Upper lobe of right lung (tissue), 1 donor: ENCODE measurements around the gene LDAF1. TPM values are rescaled to one million over a fixed set of nuclear protein-coding genes. Genes with fewer than 3 reads are reported as not detected.
"Not testable (repeated sequence)": the region's sequence is repeated elsewhere in the genome, so short reads cannot be mapped to it uniquely, and the experiment has no call there.

Experiments used
- ATAC-seq: fragments of 200-7000 bp; cut with Tn5 transposase; one replicate; pipeline ENCODE4 v1.9.1; 2020; ENCODE audit warnings: mild to moderate bottlenecking, moderate library complexity
- DNase-seq: peaks from one replicate; pipeline ENCODE4 v3.0.0-alpha.2; 2020
- H3K27ac ChIP-seq: fragments of 200-600 bp; one replicate; pipeline ENCODE4 v1.8.0; 2022
- H3K27me3 ChIP-seq: fragments of 200-600 bp; one replicate; pipeline ENCODE4 v1.8.0; 2022; ENCODE audit warnings: mild to moderate bottlenecking
- H3K36me3 ChIP-seq: fragments of 200-600 bp; one replicate; pipeline ENCODE4 v1.8.0; 2022
- H3K4me1 ChIP-seq: fragments of 200-600 bp; one replicate; pipeline ENCODE4 v1.8.0; 2022
- H3K4me3 ChIP-seq: fragments of 200-600 bp; one replicate; pipeline ENCODE4 v1.8.0; 2022; ENCODE audit warnings: mild to moderate bottlenecking
- H3K9me3 ChIP-seq: fragments of 200-600 bp; one replicate; pipeline ENCODE4 v1.8.0; 2022
- intact Hi-C: fragments of 100-400 bp; cut with DNase I; formaldehyde crosslinking; loops from one replicate; pipeline ENCODE4 v1.11.0; 2022
- total RNA-seq: library from RNA; stranded (reverse); fragmentation: NEBNext Ultra II Directional; extraction: Animal tissue kit (Norgen Biotek cat#: 25700); gene quantifications from one replicate; pipeline ENCODE4 v1.2.1, GENCODE V29; 2021
- TF ChIP-seq, protein P1 (sequence below): fragments of 200-600 bp; IDR thresholded peaks from one replicate; pipeline ENCODE4 v1.8.0; 2022; ENCODE audit warnings: antibody characterized with exemption
- donor health status: DM: no; HTN: yes; CAD: no; lungs with severe emphysema.

The LDAF1 gene
- total RNA-seq, 1 donor from 2014 or later: 33.3 TPM

DNA sequence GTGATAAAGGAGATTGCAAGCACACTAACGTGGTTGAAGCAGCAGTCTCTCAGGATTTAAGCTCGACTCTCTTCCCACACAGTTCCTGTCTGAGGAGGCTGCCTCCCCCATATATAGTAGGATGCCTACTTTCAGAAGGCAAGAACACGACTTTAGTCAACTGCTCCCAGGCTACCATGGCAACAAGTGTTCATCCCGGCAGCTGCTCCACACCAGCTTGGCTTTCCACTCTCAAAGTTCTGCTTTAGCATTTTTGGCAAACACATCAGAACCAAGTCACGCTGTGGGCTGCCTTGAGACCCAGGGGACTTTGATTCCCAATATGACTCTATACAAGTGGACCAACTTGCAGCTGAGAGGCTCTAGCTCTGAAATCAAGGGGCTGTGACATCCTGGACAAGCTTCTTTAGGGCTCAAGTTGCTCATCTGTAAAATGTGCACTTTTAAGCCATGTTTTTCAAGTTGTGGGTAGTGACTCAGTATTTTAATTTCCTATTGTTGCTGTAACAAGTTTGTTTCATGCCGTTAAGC is 36.4 kb downstream of the LDAF1 start:
- H3K27ac ChIP-seq: no peak overlapping the region
- H3K27me3 ChIP-seq: peaks cover 4% of the 10 kb centered on the region
- H3K4me3 ChIP-seq: no peak overlapping the region
- ATAC-seq (no peak), DNase-seq (no peak)
- no peaks in the 10 kb centered on the region for H3K9me3 ChIP-seq
- TF ChIP-seq, protein P1, sequence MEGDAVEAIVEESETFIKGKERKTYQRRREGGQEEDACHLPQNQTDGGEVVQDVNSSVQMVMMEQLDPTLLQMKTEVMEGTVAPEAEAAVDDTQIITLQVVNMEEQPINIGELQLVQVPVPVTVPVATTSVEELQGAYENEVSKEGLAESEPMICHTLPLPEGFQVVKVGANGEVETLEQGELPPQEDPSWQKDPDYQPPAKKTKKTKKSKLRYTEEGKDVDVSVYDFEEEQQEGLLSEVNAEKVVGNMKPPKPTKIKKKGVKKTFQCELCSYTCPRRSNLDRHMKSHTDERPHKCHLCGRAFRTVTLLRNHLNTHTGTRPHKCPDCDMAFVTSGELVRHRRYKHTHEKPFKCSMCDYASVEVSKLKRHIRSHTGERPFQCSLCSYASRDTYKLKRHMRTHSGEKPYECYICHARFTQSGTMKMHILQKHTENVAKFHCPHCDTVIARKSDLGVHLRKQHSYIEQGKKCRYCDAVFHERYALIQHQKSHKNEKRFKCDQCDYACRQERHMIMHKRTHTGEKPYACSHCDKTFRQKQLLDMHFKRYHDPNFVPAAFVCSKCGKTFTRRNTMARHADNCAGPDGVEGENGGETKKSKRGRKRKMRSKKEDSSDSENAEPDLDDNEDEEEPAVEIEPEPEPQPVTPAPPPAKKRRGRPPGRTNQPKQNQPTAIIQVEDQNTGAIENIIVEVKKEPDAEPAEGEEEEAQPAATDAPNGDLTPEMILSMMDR: no peak
- H3K36me3 ChIP-seq: no peaks in the 10 kb centered on the region
- H3K4me1 ChIP-seq: no peaks in the 10 kb centered on the region
- intact Hi-C loops: no loop called here

DNA sequence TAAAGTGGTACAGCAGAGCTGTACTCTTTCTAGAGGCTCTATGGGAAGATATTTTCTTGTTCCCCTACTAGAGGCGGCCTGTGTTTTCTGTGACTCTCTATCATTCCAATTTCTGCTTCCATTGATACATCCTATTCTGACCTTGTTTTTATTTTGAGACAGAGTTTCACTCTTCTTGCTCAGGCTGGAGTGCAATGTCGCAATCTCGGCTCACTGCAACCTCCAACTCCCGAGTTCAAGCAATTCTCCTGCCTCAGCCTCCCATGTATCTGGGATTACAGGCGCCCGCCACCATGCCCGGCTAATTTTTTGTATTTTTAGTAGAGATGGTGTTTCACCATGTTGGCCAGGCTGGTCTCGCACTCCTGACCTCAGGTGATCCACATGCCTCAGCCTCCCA is 36.9 kb downstream of the LDAF1 start:
- H3K36me3 ChIP-seq, intact Hi-C loops, H3K27ac ChIP-seq, H3K4me3 ChIP-seq, DNase-seq, H3K4me1 ChIP-seq, H3K9me3 ChIP-seq, ATAC-seq, H3K27me3 ChIP-seq: not testable (repeated sequence)

DNA sequence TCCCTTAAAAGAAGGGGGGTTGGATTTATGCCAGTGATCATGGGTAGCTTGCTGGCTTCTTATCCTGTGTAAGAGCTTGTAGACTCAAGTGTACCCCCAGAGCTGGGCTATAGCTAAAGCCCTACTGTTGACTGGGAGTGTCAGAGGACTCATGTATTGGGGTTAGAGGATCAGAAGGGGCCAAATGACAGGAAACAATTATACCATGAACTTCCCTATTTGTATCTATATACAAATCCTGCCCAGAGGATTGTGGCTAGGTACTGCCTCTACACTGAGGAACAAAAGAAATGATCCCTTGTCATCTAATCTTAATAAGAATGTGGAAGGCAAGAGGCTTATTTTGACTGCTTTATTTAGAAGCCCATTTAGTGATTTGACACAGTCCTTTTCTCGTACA is 38.6 kb downstream of the LDAF1 start:
- TF ChIP-seq, protein P1: no peak
- H3K9me3 ChIP-seq: no peaks in the 10 kb centered on the region
- no peaks in the 10 kb centered on the region for H3K4me1 ChIP-seq
- H3K27ac ChIP-seq: no peak overlapping the region
- H3K4me3 ChIP-seq: no peak overlapping the region
- intact Hi-C loops: no loop called here
- peaks cover 12% of the 10 kb centered on the region for H3K27me3 ChIP-seq
- DNase-seq (no peak), ATAC-seq (no peak)
- H3K36me3 ChIP-seq: no peaks in the 10 kb centered on the region

DNA sequence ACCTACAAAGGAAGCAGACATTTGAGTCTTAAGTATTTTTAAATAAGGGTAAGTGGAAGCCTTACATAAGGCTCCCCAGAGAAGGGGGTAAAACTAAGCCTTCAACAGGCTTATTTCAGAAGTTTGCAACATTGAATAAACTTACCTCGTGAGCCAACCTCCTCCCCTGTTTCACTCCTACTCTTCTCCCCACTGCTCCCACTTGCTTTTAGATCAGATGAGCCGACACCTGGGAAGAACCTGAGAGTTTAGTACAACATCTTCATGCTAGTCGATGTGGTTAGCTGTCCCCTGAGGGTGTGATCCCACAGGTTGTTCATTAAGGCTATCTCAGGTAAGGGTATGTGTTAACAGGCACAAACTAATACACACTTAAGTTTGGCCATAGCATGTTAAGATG is 39.1 kb downstream of the LDAF1 start:
- TF ChIP-seq, protein P1: no peak
- H3K4me3 ChIP-seq: no peak overlapping the region
- H3K4me1 ChIP-seq: no peaks in the 10 kb centered on the region
- peaks cover 12% of the 10 kb centered on the region for H3K27me3 ChIP-seq
- H3K9me3 ChIP-seq: no peaks in the 10 kb centered on the region
- no peak for ATAC-seq
- H3K27ac ChIP-seq: no peak overlapping the region
- no peaks in the 10 kb centered on the region for H3K36me3 ChIP-seq
- intact Hi-C loops: no loop called here
- no peak for DNase-seq

DNA sequence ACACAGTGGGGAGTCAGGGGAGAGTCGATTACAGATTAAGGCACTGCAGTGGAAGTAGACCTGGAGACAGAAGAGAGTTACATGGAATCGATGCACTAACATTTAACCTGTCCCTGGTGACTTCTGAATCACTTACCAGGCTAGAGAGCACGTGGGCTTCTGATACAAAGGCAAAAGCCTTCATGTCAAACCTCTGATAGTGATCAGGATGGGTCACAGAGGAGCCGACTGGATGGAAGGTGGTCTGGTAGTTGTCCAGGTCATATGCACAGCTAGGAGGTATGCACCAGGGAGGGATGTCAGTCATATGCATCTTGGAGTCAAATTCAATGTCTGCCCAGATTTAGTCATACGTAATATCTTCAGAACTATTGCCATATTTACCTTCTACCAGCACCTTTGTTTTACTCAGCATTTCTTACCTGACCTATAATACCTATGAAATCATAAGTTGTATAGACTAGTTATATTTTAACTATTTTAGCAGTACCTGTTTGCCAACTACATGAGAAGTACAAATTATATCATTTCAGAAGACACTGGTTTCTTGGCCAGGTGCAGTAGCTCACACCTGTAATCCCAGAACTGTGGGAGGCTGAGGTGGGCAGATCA is 41.2 kb downstream of the LDAF1 start:
- DNase-seq: no peak

DNA sequence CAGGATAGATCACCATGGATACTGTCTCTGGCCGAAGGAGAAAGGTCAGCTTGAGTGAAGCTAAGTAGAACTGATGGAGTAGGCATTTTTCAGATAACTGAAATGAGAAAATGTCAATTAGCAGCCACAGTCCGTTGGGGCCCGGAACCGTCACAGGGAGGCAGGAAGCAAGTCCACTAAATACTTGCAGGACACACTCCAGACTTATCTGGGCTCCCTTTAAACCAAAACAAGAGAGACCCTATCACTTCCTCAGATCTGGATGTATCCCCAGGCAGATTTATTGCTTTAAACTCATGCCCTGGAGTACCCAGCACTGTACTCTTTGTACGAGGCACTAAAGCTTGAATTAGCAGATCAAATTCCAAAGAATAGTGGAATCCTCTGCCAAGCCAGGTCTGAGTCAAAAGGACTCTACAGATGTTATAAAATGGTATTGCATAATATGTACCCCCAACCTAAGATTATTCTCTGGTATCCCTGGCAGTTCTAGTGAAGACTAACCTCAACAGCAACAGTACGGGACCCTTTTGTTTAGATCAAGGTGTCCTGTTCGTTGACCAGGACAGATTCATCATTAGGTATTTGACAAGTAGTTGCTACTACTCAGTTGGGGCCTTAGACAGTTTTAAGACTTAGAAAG is 44.8 kb downstream of the LDAF1 start:
- ATAC-seq (no peak), DNase-seq (no peak)
- Histone ChIP-seq H3K27me3 (peaks cover 12% of the 10 kb centered on the region), H3K4me1 (no peaks in the 10 kb centered on the region), H3K9me3 (no peaks in the 10 kb centered on the region), H3K4me3 (no peak overlapping the region), H3K27ac (no peak overlapping the region), H3K36me3 (no peaks in the 10 kb centered on the region)
- intact Hi-C loops: no loop called here
- TF ChIP-seq, protein P1: no peak

More for the DNA sequence above, 41.2 kb downstream of the LDAF1 start:
- Histone ChIP-seq H3K9me3 (no peaks in the 10 kb centered on the region), H3K4me1 (no peaks in the 10 kb centered on the region), H3K27ac (no peak overlapping the region), H3K36me3 (no peaks in the 10 kb centered on the region), H3K4me3 (no peak overlapping the region), H3K27me3 (peaks cover 12% of the 10 kb centered on the region)
- TF ChIP-seq, protein P1: no peak
- intact Hi-C loops: no loop called here
- ATAC-seq: no peak
